Uterus (tissue), 2 donors: ENCODE data around the gene SMARCAL1.

Source experiments
- POLR2A ChIP-seq, 2 donors: fragments of 450-650 bp; IDR thresholded peaks; one replicate each; pipeline ENCODE4 v1.6.1; 2016; ENCODE audit warnings: antibody characterized with exemption in 2 of 2, mild to moderate bottlenecking in 1 of 2, moderate library complexity in 1 of 2
- TF ChIP-seq, protein P1 (sequence below), 4 experiments: fragments of 200-600 bp in 2 of 4; fragments of 450-650 bp in 2 of 4; sonication (generic) in 2 of 4; IDR thresholded peaks; one replicate each; pipeline ENCODE4 v1.5.1; 2016 to 2019; ENCODE audit warnings: antibody characterized with exemption in 4 of 4, mild to moderate bottlenecking in 2 of 4, moderate library complexity in 1 of 4

DNA sequence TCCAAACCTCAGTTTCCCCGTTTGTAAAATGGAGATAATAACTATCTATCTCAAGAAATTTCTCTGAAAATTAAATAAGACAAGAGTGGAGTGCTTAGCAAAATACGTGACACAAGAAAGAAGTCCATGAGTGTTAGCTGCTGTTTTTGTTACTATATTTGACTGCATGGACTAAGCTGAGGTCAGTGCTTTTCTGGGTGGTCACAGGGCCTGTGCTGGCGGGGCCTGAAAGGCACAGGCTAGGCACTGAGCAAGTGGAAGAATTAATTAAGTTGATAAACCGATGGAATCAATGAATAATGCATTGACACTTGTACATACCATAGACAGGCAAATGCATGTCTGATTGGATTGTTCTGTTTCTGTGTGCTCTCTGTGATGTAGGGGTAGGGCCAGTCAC, 113.7 kb downstream of the SMARCAL1 start:
- TF ChIP-seq, protein P1, sequence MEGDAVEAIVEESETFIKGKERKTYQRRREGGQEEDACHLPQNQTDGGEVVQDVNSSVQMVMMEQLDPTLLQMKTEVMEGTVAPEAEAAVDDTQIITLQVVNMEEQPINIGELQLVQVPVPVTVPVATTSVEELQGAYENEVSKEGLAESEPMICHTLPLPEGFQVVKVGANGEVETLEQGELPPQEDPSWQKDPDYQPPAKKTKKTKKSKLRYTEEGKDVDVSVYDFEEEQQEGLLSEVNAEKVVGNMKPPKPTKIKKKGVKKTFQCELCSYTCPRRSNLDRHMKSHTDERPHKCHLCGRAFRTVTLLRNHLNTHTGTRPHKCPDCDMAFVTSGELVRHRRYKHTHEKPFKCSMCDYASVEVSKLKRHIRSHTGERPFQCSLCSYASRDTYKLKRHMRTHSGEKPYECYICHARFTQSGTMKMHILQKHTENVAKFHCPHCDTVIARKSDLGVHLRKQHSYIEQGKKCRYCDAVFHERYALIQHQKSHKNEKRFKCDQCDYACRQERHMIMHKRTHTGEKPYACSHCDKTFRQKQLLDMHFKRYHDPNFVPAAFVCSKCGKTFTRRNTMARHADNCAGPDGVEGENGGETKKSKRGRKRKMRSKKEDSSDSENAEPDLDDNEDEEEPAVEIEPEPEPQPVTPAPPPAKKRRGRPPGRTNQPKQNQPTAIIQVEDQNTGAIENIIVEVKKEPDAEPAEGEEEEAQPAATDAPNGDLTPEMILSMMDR (IDR thresholded peaks at IDR 0.05): no peak
- no peak for TF ChIP-seq POLR2A (IDR thresholded peaks at IDR 0.05)
